GM12878 (cell line): ENCODE results near the gene SPATA20. TPM values are rescaled to one million over a fixed set of nuclear protein-coding genes. Genes with fewer than 3 reads are reported as not detected.

Experiments used
- ATAC-seq: fragments of 200-7000 bp; cut with Tn5 transposase; 3 replicates; pipeline ENCODE4 v1.9.1; 2020; ENCODE audit warnings: mild to moderate bottlenecking, moderate library complexity
- BruUV-seq: library from RNA; stranded (reverse); fragments of 400-500 nt; replicated peaks from 2 replicates; lab custom pipeline; 2021; lab: Mats Ljungman, UMichigan
- CTCF ChIA-PET: fragments of 300-600 bp; sonication (Branson Sonifier 250); formaldehyde crosslinking; extraction: SDS; loops from one replicate; lab custom pipeline; 2021; ENCODE audit warnings: inconsistent platforms; lab: Yijun Ruan, JAX
- POLR2A ChIA-PET: fragments of 350-600 bp; formaldehyde crosslinking; extraction: SDS; loops from one replicate; lab custom pipeline; 2021; ENCODE audit warnings: inconsistent platforms; lab: Charles Lee
- RAD21 ChIA-PET: fragments of 300-600 bp; sonication (Branson Sonifier 250); formaldehyde crosslinking; loops from one replicate; lab custom pipeline; 2023; ENCODE audit warnings: antibody characterized with exemption; ENCODE audit not compliant: unreplicated experiment; lab: Charles Lee
- SMC1A ChIA-PET: fragments of 300-600 bp; sonication (Branson Sonifier 250); formaldehyde crosslinking; loops from one replicate; lab custom pipeline; 2023; ENCODE audit not compliant: unreplicated experiment, uncharacterized antibody; lab: Charles Lee
- DNase-seq: peaks from one replicate; pipeline ENCODE4 v3.0.0-alpha.2; 2011; ENCODE audit warnings: low read depth, low spot score
- FAIRE-seq: peaks from 3 replicates; lab custom pipeline; 2011; peaks lifted over from hg19 to GRCh38; lab: Jason Lieb, UNC
- H2AFZ ChIP-seq: 2 replicates; pipeline ENCODE4 v1.6.0; 2011; ENCODE audit warnings: low read depth, low read length, control low read depth; ENCODE audit not compliant: control insufficient read depth
- H3K27ac ChIP-seq: 2 replicates; pipeline ENCODE4 v1.5.1; 2011; ENCODE audit warnings: control low read depth; ENCODE audit not compliant: control insufficient read depth, insufficient read depth
- H3K27me3 ChIP-seq, 2 experiments: replicated peaks in 1 of 2; 2 replicates each; pipeline versions ENCODE4 v1.6.0 to v1.6.1; 2011; ENCODE audit warnings: low read length in 1 of 2; ENCODE audit not compliant: control insufficient read depth in 2 of 2, insufficient read depth in 2 of 2
- H3K36me3 ChIP-seq, 2 experiments: 2 replicates each; pipeline ENCODE4 v1.5.1; 2011; ENCODE audit warnings: low read length in 1 of 2; ENCODE audit not compliant: control insufficient read depth in 2 of 2, insufficient read depth in 2 of 2
- H3K4me1 ChIP-seq: 2 replicates; pipeline ENCODE4 v1.6.1; 2011; ENCODE audit warnings: mild to moderate bottlenecking, low read length, moderate library complexity, mixed read lengths; ENCODE audit not compliant: control insufficient read depth, insufficient read depth
- H3K4me2 ChIP-seq: 2 replicates; pipeline ENCODE4 v1.6.0; 2011; ENCODE audit warnings: control low read depth; ENCODE audit not compliant: control insufficient read depth, insufficient read depth
- H3K4me3 ChIP-seq: fragments of 200-600 bp; sonication (generic); 2 replicates; pipeline ENCODE4 v1.5.1; 2016
- H3K79me2 ChIP-seq: 2 replicates; pipeline ENCODE4 v1.6.0; 2011; ENCODE audit warnings: low read length; ENCODE audit not compliant: control insufficient read depth, insufficient read depth
- H3K9ac ChIP-seq: 2 replicates; pipeline ENCODE4 v1.8.0; 2011; ENCODE audit warnings: low read length, control low read depth, mixed read lengths; ENCODE audit not compliant: control insufficient read depth, insufficient read depth
- H3K9me3 ChIP-seq: replicated peaks from 3 replicates; pipeline ENCODE4 v1.5.1; 2011; ENCODE audit warnings: mild to moderate bottlenecking, low read length; ENCODE audit not compliant: control insufficient read depth, insufficient read depth
- H4K20me1 ChIP-seq: 2 replicates; pipeline ENCODE4 v1.6.0; 2011; ENCODE audit not compliant: control insufficient read depth, insufficient read depth
- ATF7 ChIP-seq: fragments of 450-650 bp; IDR thresholded peaks from 2 replicates; pipeline ENCODE4 v1.6.1; 2016; ENCODE audit warnings: low read depth, mild to moderate bottlenecking
- FOXM1 ChIP-seq: IDR thresholded peaks from 2 replicates; pipeline ENCODE4 v1.6.1; 2012; ENCODE audit warnings: low read depth, mild to moderate bottlenecking, inconsistent platforms, low read length, moderate library complexity
- SMARCA5 ChIP-seq: fragments of 450-650 bp; IDR thresholded peaks from 2 replicates; pipeline ENCODE4 v1.6.1; 2017; ENCODE audit warnings: mild to moderate bottlenecking
- WGBS: methylation state at CpG from one replicate; pipeline ENCODE4 v1.1.6; 2016; ENCODE audit warnings: low lambda C conversion rate; ENCODE audit not compliant: insufficient replicate concordance, insufficient coverage; ENCODE audit errors: missing lambda C conversion rate; 5-methylcytosine and 5-hydroxymethylcytosine counted together
- in situ Hi-C: fragments of 300-500 bp; cut with MboI; formaldehyde crosslinking; loops from 9 replicates; pipeline ENCODE4 v1.14.3; 2018; ENCODE audit warnings: mixed read lengths
- intact Hi-C: fragments of 100-400 bp; cut with micrococcal nuclease; formaldehyde crosslinking; loops from one replicate; pipeline ENCODE4 v1.14.2; 2022; ENCODE audit not compliant: unreplicated experiment
- polyA plus RNA-seq, 11 experiments: library from polyadenylated mRNA; depleted of rRNA in 4 of 11; unstranded in 6 of 11; stranded (reverse) in 5 of 11; fragments of >200 nt; fragmentation: Nextera tagmentation in 4 of 11; fragmentation: Illumina TruSeq in 1 of 11; extraction: Ambion mirVana in 4 of 11; extraction: Trizol in 1 of 11; gene quantifications; 1 replicate in 1 of 11; 2 replicates in 10 of 11; pipeline versions ENCODE4 v1.2.1 to v1.2.3, GENCODE V29; 2011 to 2016; ENCODE audit warnings: inconsistent platforms in 2 of 11, missing spikeins in 2 of 11, low read depth in 1 of 11
- total RNA-seq, 4 experiments: library from RNA; depleted of rRNA in 3 of 4; stranded (reverse); fragments of >200 nt in 3 of 4; fragmentation: Illumina TruSeq in 1 of 4; extraction: Trizol in 1 of 4; gene quantifications; 2 replicates each; pipeline versions ENCODE4 v1.2.1 to v1.2.3, GENCODE V29; 2013 to 2021
- TF ChIP-seq, protein P1 (sequence below): fragments of 450-650 bp; IDR thresholded peaks from 2 replicates; pipeline ENCODE4 v1.6.1; 2017; ENCODE audit warnings: mild to moderate bottlenecking, moderate library complexity
- TF ChIP-seq, protein P2 (sequence below): fragments of 450-650 bp; IDR thresholded peaks from 2 replicates; pipeline ENCODE4 v1.6.1; 2018; ENCODE audit warnings: borderline replicate concordance, mild to moderate bottlenecking; ENCODE audit not compliant: partially characterized antibody

SPATA20 gene
- total and polyA plus RNA-seq, 10 of the 15 experiments (the other 5 are each of a cell fraction or from before 2014, with no cell fraction given) = 2.1 to 69.8 (median 26.6) TPM

DNA sequence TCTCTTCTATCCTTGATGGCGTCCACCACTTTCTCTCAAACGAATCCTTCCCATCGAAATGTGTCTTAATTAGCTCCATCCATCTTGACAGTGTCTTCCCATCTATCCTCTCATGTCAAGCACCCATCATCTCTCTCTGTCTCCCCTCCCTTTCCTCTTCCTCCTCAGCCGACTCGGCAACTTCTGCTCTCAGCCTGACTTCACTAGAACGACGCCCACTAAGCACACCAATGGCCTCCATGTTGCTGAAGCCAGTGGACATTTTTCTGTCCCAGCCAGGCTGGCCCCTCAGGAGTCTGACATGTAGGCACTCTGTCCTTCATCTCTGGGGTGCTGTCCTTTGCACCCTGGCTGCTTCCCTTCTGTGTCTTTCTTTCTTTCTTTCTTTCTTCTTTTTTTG is 2.5 kb upstream of the SPATA20 start:
- H2AFZ ChIP-seq = no peak overlapping the region
- no peak overlapping the region for H3K9ac ChIP-seq
- peaks cover 3% of the 10 kb centered on the region for H3K79me2 ChIP-seq
- POLR2A ChIA-PET = no interaction called here
- no peak overlapping the region for H3K4me3 ChIP-seq
- no peaks in the 10 kb centered on the region for H3K27me3 ChIP-seq
- ATAC-seq (no peak), DNase-seq (no peak), FAIRE-seq (no peak)
- TF ChIP-seq SMARCA5 (no peak), FOXM1 (no peak), ATF7 (no peak)
- TF ChIP-seq, protein P1, sequence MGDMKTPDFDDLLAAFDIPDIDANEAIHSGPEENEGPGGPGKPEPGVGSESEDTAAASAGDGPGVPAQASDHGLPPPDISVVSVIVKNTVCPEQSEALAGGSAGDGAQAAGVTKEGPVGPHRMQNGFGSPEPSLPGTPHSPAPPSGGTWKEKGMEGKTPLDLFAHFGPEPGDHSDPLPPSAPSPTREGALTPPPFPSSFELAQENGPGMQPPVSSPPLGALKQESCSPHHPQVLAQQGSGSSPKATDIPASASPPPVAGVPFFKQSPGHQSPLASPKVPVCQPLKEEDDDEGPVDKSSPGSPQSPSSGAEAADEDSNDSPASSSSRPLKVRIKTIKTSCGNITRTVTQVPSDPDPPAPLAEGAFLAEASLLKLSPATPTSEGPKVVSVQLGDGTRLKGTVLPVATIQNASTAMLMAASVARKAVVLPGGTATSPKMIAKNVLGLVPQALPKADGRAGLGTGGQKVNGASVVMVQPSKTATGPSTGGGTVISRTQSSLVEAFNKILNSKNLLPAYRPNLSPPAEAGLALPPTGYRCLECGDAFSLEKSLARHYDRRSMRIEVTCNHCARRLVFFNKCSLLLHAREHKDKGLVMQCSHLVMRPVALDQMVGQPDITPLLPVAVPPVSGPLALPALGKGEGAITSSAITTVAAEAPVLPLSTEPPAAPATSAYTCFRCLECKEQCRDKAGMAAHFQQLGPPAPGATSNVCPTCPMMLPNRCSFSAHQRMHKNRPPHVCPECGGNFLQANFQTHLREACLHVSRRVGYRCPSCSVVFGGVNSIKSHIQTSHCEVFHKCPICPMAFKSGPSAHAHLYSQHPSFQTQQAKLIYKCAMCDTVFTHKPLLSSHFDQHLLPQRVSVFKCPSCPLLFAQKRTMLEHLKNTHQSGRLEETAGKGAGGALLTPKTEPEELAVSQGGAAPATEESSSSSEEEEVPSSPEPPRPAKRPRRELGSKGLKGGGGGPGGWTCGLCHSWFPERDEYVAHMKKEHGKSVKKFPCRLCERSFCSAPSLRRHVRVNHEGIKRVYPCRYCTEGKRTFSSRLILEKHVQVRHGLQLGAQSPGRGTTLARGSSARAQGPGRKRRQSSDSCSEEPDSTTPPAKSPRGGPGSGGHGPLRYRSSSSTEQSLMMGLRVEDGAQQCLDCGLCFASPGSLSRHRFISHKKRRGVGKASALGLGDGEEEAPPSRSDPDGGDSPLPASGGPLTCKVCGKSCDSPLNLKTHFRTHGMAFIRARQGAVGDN = no peak
- TF ChIP-seq, protein P2, sequence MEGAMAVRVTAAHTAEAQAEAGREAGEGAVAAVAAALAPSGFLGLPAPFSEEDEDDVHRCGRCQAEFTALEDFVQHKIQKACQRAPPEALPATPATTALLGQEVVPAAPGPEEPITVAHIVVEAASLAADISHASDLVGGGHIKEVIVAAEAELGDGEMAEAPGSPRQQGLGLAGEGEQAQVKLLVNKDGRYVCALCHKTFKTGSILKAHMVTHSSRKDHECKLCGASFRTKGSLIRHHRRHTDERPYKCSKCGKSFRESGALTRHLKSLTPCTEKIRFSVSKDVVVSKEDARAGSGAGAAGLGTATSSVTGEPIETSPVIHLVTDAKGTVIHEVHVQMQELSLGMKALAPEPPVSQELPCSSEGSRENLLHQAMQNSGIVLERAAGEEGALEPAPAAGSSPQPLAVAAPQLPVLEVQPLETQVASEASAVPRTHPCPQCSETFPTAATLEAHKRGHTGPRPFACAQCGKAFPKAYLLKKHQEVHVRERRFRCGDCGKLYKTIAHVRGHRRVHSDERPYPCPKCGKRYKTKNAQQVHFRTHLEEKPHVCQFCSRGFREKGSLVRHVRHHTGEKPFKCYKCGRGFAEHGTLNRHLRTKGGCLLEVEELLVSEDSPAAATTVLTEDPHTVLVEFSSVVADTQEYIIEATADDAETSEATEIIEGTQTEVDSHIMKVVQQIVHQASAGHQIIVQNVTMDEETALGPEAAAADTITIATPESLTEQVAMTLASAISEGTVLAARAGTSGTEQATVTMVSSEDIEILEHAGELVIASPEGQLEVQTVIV = no peak
- no peaks in the 10 kb centered on the region for H3K9me3 ChIP-seq
- RAD21 ChIA-PET = no interaction called here
- H3K4me2 ChIP-seq = no peak overlapping the region
- no peaks in the 10 kb centered on the region for H3K36me3 ChIP-seq
- WGBS = 44% methylated on average over 7 of the region's 7 CpGs
- no peak overlapping the region for H3K27ac ChIP-seq
- CTCF ChIA-PET = interaction anchor here (1.0 to 1.4 kb wide), 3 partner anchors 62 to 153 kb away, joined by 3 to 6 read pairs (median 3); no protein-coding TSS in a partner anchor
- intact Hi-C loops = loop anchor here (10.0 kb wide), 1 partner anchor 410 kb away; no protein-coding TSS in a partner anchor
- in situ Hi-C loops = loop anchor here (5.0 to 10.0 kb wide), 4 partner anchors 48 to 410 kb away; no protein-coding TSS in a partner anchor
- SMC1A ChIA-PET = interaction anchor here (1.1 kb wide), 1 partner anchor 65 kb away, joined by 3 read pairs; no protein-coding TSS in a partner anchor
- no peaks in the 10 kb centered on the region for H4K20me1 ChIP-seq
- BruUV-seq = no TSS peak
- peaks cover 10% of the 10 kb centered on the region for H3K4me1 ChIP-seq
